H9 (cell line): ENCODE results near the gene NSUN6. TPM values are rescaled to one million over a fixed set of nuclear protein-coding genes. Genes with fewer than 3 reads are reported as not detected.

Experiments used
- DNase-seq: peaks from one replicate; pipeline ENCODE4 v3.0.0-alpha.2; 2017
- H2AFZ ChIP-seq: one replicate; pipeline ENCODE4 v1.6.1; 2013; ENCODE audit warnings: mild to moderate bottlenecking, low read length, control low read depth, moderate library complexity
- H2AK5ac ChIP-seq: 2 replicates; pipeline ENCODE4 v1.6.1; 2013; ENCODE audit warnings: low read length, control low read depth, mixed read lengths; ENCODE audit not compliant: insufficient read length
- H2BK120ac ChIP-seq: one replicate; pipeline ENCODE4 v1.6.1; 2013; ENCODE audit warnings: low read depth, mild to moderate bottlenecking, low read length, control low read depth, inconsistent platforms; ENCODE audit not compliant: poor library complexity, severe bottlenecking
- H2BK12ac ChIP-seq: 2 replicates; pipeline ENCODE4 v1.6.1; 2013; ENCODE audit warnings: low read length, control low read depth, mixed read lengths, low read depth; ENCODE audit not compliant: insufficient read length
- H2BK15ac ChIP-seq: 2 replicates; pipeline ENCODE4 v1.6.1; 2013; ENCODE audit warnings: low read depth, low read length, control low read depth
- H2BK20ac ChIP-seq: one replicate; pipeline ENCODE4 v1.6.1; 2013; ENCODE audit warnings: low read depth, mild to moderate bottlenecking, low read length, control low read depth, inconsistent platforms; ENCODE audit not compliant: poor library complexity, severe bottlenecking
- H2BK5ac ChIP-seq: 2 replicates; pipeline ENCODE4 v1.6.1; 2013; ENCODE audit warnings: low read length, control low read depth, mixed read lengths; ENCODE audit not compliant: insufficient read length
- H3K14ac ChIP-seq: 2 replicates; pipeline ENCODE4 v1.6.1; 2013; ENCODE audit warnings: low read length, control low read depth; ENCODE audit not compliant: insufficient read depth
- H3K18ac ChIP-seq: 2 replicates; pipeline ENCODE4 v1.6.1; 2013; ENCODE audit warnings: low read depth, mild to moderate bottlenecking, mixed read lengths, low read length, control low read depth; ENCODE audit not compliant: insufficient read length
- H3K23ac ChIP-seq: 2 replicates; pipeline ENCODE4 v1.6.1; 2013; ENCODE audit warnings: low read length, control low read depth, mixed read lengths, low read depth; ENCODE audit not compliant: insufficient read length
- H3K23me2 ChIP-seq: 2 replicates; pipeline ENCODE4 v1.6.1; 2013; ENCODE audit warnings: low read depth, mild to moderate bottlenecking, mixed read lengths, low read length, control low read depth; ENCODE audit not compliant: insufficient read length, poor library complexity, severe bottlenecking
- H3K27ac ChIP-seq: 2 replicates; pipeline ENCODE4 v1.5.1; 2013; ENCODE audit warnings: low read length, control low read depth, mixed read lengths, low read depth; ENCODE audit not compliant: insufficient read length
- H3K27me3 ChIP-seq: 2 replicates; pipeline ENCODE4 v1.6.1; 2013; ENCODE audit warnings: low read length, control low read depth, inconsistent platforms; ENCODE audit not compliant: insufficient read depth
- H3K4ac ChIP-seq: 2 replicates; pipeline ENCODE4 v1.6.1; 2013; ENCODE audit warnings: low read depth, mild to moderate bottlenecking, control low read depth, inconsistent platforms, low read length, moderate library complexity
- H3K4me1 ChIP-seq: 2 replicates; pipeline ENCODE4 v1.6.1; 2013; ENCODE audit warnings: low read length, control low read depth, inconsistent platforms; ENCODE audit not compliant: insufficient read depth
- H3K4me2 ChIP-seq: 2 replicates; pipeline ENCODE4 v1.6.1; 2013; ENCODE audit warnings: low read length, control low read depth, mixed read lengths; ENCODE audit not compliant: insufficient read length, insufficient read depth
- H3K56ac ChIP-seq: 2 replicates; pipeline ENCODE4 v1.6.1; 2013; ENCODE audit warnings: low read depth, mild to moderate bottlenecking, mixed read lengths, low read length, control low read depth; ENCODE audit not compliant: insufficient read length
- H3K79me1 ChIP-seq: 2 replicates; pipeline ENCODE4 v1.6.1; 2013; ENCODE audit warnings: low read depth, mild to moderate bottlenecking, moderate library complexity, low read length, control low read depth, inconsistent platforms; ENCODE audit not compliant: insufficient read depth, poor library complexity, severe bottlenecking
- H3K79me2 ChIP-seq: 2 replicates; pipeline ENCODE4 v1.6.1; 2013; ENCODE audit warnings: low read length, control low read depth, inconsistent platforms; ENCODE audit not compliant: insufficient read depth
- H3K9ac ChIP-seq: 2 replicates; pipeline ENCODE4 v1.6.1; 2013; ENCODE audit warnings: low read length, control low read depth, mixed read lengths; ENCODE audit not compliant: insufficient read length; ENCODE audit errors: extremely low read depth
- H3K9me3 ChIP-seq: one replicate; pipeline ENCODE4 v1.6.1; 2013; ENCODE audit warnings: low read depth, low read length, inconsistent platforms; ENCODE audit not compliant: control insufficient read depth
- H3T11ph ChIP-seq: one replicate; pipeline ENCODE4 v1.6.1; 2013; ENCODE audit warnings: mild to moderate bottlenecking, low read length, control low read depth, inconsistent platforms
- H4K20me1 ChIP-seq: one replicate; pipeline ENCODE4 v1.6.1; 2013; ENCODE audit not compliant: control insufficient read depth, insufficient read length, insufficient read depth
- H4K5ac ChIP-seq: 2 replicates; pipeline ENCODE4 v1.6.1; 2013; ENCODE audit warnings: low read depth, mild to moderate bottlenecking, mixed read lengths, low read length, control low read depth; ENCODE audit not compliant: insufficient read length
- H4K8ac ChIP-seq: replicated peaks from 2 replicates; pipeline ENCODE4 v1.6.1; 2013; ENCODE audit warnings: low read length, control low read depth, mixed read lengths, low read depth; ENCODE audit not compliant: insufficient read length
- H4K91ac ChIP-seq: 2 replicates; pipeline ENCODE4 v1.6.1; 2013; ENCODE audit warnings: low read depth, mild to moderate bottlenecking, moderate library complexity, mixed read lengths, low read length, control low read depth; ENCODE audit not compliant: insufficient read length
- H3K27ac Mint-ChIP-seq, 3 experiments: 2 replicates in 2 of 3; 3 replicates in 1 of 3; pipeline ENCODE4 v1.8.0; 2020 to 2021; ENCODE audit warnings: mixed read lengths in 3 of 3, mild to moderate bottlenecking in 1 of 3, moderate library complexity in 1 of 3
- H3K27me3 Mint-ChIP-seq: 2 replicates; pipeline ENCODE4 v1.8.0; 2021; ENCODE audit warnings: low read depth, mild to moderate bottlenecking, moderate library complexity, mixed read lengths
- H3K36me3 Mint-ChIP-seq, 3 experiments: 2 replicates in 2 of 3; 3 replicates in 1 of 3; pipeline ENCODE4 v1.8.0; 2020 to 2021; ENCODE audit warnings: low read depth in 3 of 3, mixed read lengths in 3 of 3; ENCODE audit not compliant: insufficient read depth in 1 of 3
- H3K4me1 Mint-ChIP-seq, 2 experiments: 2 replicates each; pipeline ENCODE4 v1.8.0; 2020; ENCODE audit warnings: mixed read lengths in 2 of 2
- H3K4me3 Mint-ChIP-seq, 2 experiments: 2 replicates in 1 of 2; 3 replicates in 1 of 2; pipeline ENCODE4 v1.8.0; 2020 to 2021; ENCODE audit warnings: mild to moderate bottlenecking in 2 of 2, mixed read lengths in 2 of 2, moderate library complexity in 1 of 2
- H3K9me3 Mint-ChIP-seq, 2 experiments: 2 replicates in 1 of 2; 3 replicates in 1 of 2; pipeline ENCODE4 v1.8.0; 2020; ENCODE audit warnings: mild to moderate bottlenecking in 2 of 2, mixed read lengths in 2 of 2, moderate library complexity in 1 of 2
- CTCF ChIP-seq: fragments of 200-600 bp; sonication (generic); conservative IDR thresholded peaks from 3 replicates; pipeline ENCODE4 v1.8.0; 2021; ENCODE audit warnings: antibody characterized with exemption, mild to moderate bottlenecking
- WGBS: extraction: QIAGEN DNeasy Blood & Tissue Kit; methylation state at CpG from one replicate; pipeline ENCODE4 v1.1.7; 2013; ENCODE audit warnings: missing lambda C conversion rate, low lambda C conversion rate, mixed read lengths; ENCODE audit not compliant: insufficient read length; ENCODE audit errors: extremely low coverage; 5-methylcytosine and 5-hydroxymethylcytosine counted together
- total RNA-seq: library from RNA; stranded (reverse); gene quantifications from 2 replicates; pipeline ENCODE4 v1.2.1, GENCODE V29; 2021

The NSUN6 gene
- total RNA-seq, 1 experiment from 2014 or later, result 11.9 TPM

GRCh38 chr10:18572959-18573561 lies 78.3 kb downstream of the NSUN6 start:
- no peak for DNase-seq
- Histone ChIP-seq H3K27ac (no peak overlapping the region), H3K4ac (no peak overlapping the region), H3K79me2 (no peaks in the 10 kb centered on the region; the same call in 1 of the 2 replicates), H2AK5ac (no peak overlapping the region), H3K4me2 (no peak overlapping the region), H2BK15ac (no peak overlapping the region), H3T11ph (no peak overlapping the region), H3K23ac (no peak overlapping the region), H4K5ac (no peak overlapping the region), H3K4me1 (no peaks in the 10 kb centered on the region), H4K91ac (no peak overlapping the region), H4K20me1 (no peaks in the 10 kb centered on the region), H3K27me3 (no peaks in the 10 kb centered on the region), H3K18ac (no peak overlapping the region), H3K23me2 (no peaks in the 10 kb centered on the region), H2BK120ac (no peak overlapping the region), H2AFZ (no peak overlapping the region), H3K14ac (no peak overlapping the region), H2BK20ac (no peak overlapping the region), H2BK12ac (no peak overlapping the region), H2BK5ac (no peak overlapping the region), H4K8ac (no peak overlapping the region), H3K9ac (no peak overlapping the region), H3K79me1 (no peaks in the 10 kb centered on the region), H3K9me3 (peaks cover 64% of the 10 kb centered on the region), H3K56ac (no peak overlapping the region)
- H3K27me3 Mint-ChIP-seq, result no peaks in the 10 kb centered on the region
- H3K9me3 Mint-ChIP-seq, result peaks cover 2 to 15% of the 10 kb centered on the region in 2 experiments; a peak in 3 of 5 replicates
- H3K4me3 Mint-ChIP-seq, result no peak overlapping the region
- H3K36me3 Mint-ChIP-seq, result peaks cover 17 to 36% (median 32%) of the 10 kb centered on the region in 3 experiments
- no peak overlapping the region for H3K27ac Mint-ChIP-seq
- H3K4me1 Mint-ChIP-seq, result no peaks in the 10 kb centered on the region
- no peak for TF ChIP-seq CTCF
- 100% methylated on average over 7 of the region's 8 CpGs for WGBS
